GM12801 (cell line): ENCODE measurements around the gene ZNF407.

Source experiments
- CTCF ChIP-seq: IDR thresholded peaks from one replicate; pipeline ENCODE4 v1.5.1; 2011; ENCODE audit warnings: control low read depth; ENCODE audit not compliant: insufficient read length; ENCODE audit errors: extremely low read depth

ZNF407 gene

GRCh38 chr18:75107196-75107930, 509.7 kb downstream of the ZNF407 start:
- TF ChIP-seq CTCF, result no peak

GRCh38 chr18:75107931-75108276, 510.2 kb downstream of the ZNF407 start:
- no peak for TF ChIP-seq CTCF

- TF ChIP-seq CTCF, result no peak
Measured at GRCh38 chr18:75108579-75109318, 511.1 kb downstream of the ZNF407 start.

GRCh38 chr18:75109319-75109691, 511.6 kb downstream of the ZNF407 start:
- TF ChIP-seq CTCF, result no peak

GRCh38 chr18:75109819-75110218, 512.1 kb downstream of the ZNF407 start:
- TF ChIP-seq CTCF, result no peak

GRCh38 chr18:75110311-75110710, 512.6 kb downstream of the ZNF407 start:
- no peak for TF ChIP-seq CTCF

- TF ChIP-seq CTCF, result no peak
Measured at GRCh38 chr18:75110846-75111415, 513.3 kb downstream of the ZNF407 start.
